H7 (cell line): ENCODE results near the gene SP140. TPM values are rescaled to one million over a fixed set of nuclear protein-coding genes. Genes with fewer than 3 reads are reported as not detected.
A peak's percentile ranks its signal among the peaks of the same experiment; 100 is the strongest.

Experiments used
- DNase-seq: peaks from one replicate; pipeline ENCODE4 v3.0.0; 2012
- H3K27me3 ChIP-seq: 2 replicates; pipeline ENCODE4 v1.6.0; 2011; ENCODE audit warnings: mild to moderate bottlenecking, low read length; ENCODE audit not compliant: control insufficient read depth, insufficient read depth
- H3K36me3 ChIP-seq: replicated peaks from 2 replicates; pipeline ENCODE4 v1.5.1; 2011; ENCODE audit warnings: low read length; ENCODE audit not compliant: control insufficient read depth, insufficient read depth
- H3K4me3 ChIP-seq: 2 replicates; pipeline ENCODE4 v1.5.1; 2011; ENCODE audit warnings: low read depth, mild to moderate bottlenecking, control low read depth, low read length, moderate library complexity; ENCODE audit not compliant: insufficient read depth
- total RNA-seq: library from RNA; depleted of rRNA; stranded (reverse); fragments of >200 nt; shearing (Covaris generic); gene quantifications from 2 replicates; pipeline ENCODE4 v1.2.3, GENCODE V29; 2014; rRNA removed

The SP140 gene
- total RNA-seq, result 0.55 TPM in 1 of 2 replicates, not detected in the other

DNA sequence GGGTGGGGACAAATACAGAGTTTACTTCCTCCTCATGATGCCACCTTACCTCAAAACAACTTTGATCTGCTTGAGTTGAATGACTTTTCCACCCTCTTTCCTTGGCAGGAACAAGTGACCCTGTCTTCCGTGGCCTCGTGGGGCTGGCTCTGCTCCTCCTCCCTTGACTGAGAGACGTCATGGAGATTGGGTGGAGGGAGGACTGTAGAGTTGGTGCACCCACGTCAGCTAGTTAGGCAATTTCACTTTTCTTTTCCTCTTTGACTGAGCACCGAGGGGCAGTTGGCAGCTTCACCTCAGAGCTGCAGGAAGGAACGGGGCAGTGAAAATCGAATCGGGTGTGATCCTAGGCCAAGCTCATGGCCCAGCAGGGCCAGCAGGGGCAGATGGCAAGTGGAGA, at the start of gene SP140:
Gene SP140 (plus strand): TSS at position 251 of the 400 bp plus-strand sequence. CDS start 109 bp downstream, at position 360.
- Histone ChIP-seq H3K36me3 (no peaks in the 10 kb centered on the region), H3K4me3 (no peak within 1 kb of the TSS), H3K27me3 (no peaks in the 10 kb centered on the region)
- DNase-seq, result no peak

DNA sequence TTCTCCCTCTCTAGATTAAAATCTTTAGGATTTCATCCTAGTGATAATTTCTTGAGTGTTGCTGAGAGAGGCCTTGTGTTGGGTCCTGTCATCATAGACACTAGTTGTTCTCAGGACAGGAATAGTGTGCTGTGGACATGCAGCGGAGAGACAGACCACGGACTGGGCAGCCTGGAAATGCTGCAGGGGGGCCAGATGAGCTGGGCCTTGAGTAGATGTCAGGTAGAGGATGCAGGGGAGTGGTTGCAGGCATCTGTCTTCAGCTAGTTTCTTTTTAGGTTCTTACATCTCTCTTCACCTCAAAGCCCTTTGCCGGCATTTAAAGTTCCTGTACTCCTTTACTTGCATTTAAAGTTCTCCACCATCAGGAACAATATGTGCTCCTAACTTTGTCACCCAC, 48.5 kb upstream of the SP140 start:
- Histone ChIP-seq H3K27me3 (no peaks in the 10 kb centered on the region), H3K36me3 (no peaks in the 10 kb centered on the region), H3K4me3 (no peak overlapping the region)
- no peak for DNase-seq

DNA sequence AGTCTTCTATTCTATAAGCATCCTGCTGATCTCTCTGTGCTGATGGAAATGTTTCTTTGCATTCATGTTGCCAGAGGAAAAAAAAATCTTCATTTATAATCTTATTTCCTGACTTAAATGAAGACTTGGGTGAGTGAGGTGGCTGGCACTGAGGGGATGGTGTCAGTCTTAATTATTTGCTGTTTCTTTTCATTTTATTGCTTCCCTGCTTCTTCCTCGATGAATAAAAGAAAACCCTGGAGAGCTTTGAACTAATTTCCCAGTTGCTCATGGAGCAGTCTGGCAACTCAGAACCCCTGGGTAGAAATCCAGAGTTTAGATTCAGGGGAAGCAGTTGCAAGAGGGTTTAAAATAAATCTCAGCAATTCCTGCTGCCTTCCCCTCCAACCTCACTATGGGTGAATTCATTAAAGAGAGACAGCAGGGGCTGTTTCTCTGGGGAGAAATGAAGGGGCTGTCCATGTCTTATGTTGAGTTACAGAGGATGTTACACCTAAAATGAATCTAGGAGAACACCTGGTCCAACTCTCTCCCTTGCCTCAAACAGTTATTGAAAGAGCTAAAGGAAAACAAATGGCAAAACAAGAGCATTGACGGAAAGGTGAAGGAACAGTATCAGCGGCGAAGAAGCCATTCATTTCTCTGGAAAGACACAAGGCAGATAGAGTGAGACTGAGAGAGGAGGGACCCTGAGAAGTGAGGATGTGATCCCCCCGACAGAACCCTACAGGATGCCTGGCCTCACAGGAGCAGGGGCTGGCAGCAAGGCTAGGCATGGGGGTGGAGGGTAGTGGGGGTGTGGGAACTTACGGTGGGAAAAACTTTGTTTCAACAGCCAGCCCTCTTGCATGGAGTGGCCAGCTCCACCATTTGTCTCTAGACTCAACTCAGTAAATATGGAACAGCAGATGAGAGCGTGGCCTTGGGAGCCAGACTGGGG, 46.7 kb upstream of the SP140 start:
- no peaks in the 10 kb centered on the region for H3K36me3 ChIP-seq
- no peaks in the 10 kb centered on the region for H3K27me3 ChIP-seq
- DNase-seq, result no peak
- no peak overlapping the region for H3K4me3 ChIP-seq

DNA sequence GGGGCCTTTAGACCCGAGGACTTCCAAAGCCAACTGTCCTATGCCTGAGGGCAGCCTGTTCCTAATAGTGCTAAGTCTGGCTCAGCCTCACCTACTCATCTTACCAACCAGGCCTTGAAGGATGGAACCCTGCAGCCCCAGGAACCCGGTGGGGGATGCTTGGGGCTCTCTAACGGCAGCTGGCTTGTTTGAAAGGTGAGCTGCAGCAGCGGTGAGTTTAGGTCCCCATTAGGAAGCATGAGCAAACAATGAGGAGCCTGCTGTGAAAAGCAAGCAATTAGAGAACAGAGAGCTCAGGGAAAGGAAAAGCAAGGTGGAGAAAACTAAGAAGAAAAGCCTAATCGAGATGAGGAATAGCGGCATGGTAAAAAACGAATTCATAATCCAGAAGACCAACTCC, 45.6 kb upstream of the SP140 start:
- no peaks in the 10 kb centered on the region for H3K27me3 ChIP-seq
- no peaks in the 10 kb centered on the region for H3K36me3 ChIP-seq
- H3K4me3 ChIP-seq, result no peak overlapping the region
- peak; percentile 44 for DNase-seq

DNA sequence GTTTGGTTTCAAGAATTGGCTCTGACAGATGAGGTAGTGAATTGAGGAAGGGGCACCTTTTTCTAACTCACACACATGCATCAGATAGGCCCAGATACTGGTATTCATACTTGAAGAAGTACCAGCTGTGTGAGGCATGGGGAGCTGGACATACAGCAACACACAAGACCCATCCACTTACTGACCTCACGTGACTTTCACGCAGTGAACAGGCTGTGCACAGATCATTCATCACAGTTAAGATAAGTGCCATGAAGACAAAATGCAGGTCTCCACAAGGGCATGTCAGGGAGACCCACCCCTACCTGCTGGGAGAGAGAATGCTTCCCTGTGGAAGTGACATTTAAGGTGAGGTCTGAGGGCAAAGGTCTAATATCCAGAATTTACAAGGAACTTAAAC, 44.3 kb upstream of the SP140 start:
- Histone ChIP-seq H3K4me3 (no peak overlapping the region), H3K36me3 (no peaks in the 10 kb centered on the region), H3K27me3 (no peaks in the 10 kb centered on the region)
- DNase-seq, result no peak

DNA sequence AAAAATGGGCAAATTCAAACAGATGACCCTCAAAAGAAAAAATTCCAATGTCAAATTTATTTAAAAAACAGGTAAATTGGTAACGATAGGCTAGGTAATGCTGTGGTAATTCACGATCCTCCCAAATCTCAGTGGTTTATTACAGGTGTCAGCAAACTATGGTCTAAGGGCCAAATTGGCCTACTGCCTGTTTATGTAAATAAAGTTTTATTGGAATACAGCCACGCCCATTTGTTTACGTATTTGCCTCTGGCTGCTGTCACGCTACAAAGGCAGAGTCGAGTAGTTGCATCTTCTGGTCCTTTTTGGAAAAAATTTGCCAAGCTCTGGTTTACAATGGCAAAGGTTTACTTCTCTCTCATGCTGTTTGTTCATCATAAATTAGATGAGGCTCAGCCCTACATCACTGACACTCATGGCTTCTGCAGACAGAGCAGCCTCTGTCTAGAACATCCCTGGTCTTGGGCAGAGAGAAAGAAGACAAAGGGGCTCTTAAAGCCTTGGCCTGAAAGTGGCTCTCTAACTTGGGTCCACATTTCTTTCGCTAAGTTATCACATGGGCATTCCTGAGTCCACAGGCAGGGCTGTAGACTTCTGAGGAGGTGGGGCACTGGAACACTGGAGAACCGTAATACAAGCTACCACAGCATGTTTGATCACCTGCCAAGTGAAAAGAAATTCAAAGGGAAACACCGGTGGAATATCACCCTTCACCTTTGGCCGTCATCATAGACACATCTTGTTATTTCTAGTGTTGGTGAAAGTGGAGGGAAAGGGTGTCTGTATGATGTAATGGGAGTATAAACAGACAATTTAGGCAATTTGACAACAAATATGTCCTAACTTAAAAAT, 40.6 kb upstream of the SP140 start:
- H3K27me3 ChIP-seq, result no peaks in the 10 kb centered on the region
- no peak overlapping the region for H3K4me3 ChIP-seq
- DNase-seq, result no peak

DNA sequence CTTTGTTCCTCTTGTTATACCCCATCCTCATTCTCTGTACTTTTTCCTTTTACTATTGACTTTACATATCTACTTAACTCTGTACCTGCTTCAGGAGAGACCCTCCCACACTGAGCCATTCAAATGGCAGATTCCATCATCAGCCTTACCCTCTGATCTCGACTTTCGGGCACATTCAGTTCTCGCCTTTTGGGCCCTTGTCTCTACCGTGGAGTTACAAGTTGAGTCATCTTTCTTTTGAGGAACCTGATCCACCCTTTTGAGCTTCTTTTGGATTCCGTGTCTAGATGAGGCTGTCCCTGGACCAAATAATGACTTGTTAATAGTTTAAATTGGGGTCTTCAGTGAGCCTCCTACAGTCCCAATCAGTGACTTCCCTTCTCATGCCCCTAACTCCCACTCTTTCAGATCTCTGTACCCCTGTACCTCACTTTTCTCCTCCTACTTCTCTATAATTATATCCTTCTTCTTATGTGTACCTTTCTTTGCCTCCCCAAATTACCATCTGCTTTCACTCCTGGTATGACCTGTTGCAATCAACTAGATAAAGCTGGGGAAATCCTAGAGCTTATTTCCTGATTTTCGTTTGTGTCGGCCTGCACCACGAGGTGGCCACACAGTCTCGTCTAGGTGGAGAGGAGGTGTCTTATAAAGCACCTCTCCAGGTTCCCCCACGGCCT, 23.0 kb upstream of the SP140 start:
- no peaks in the 10 kb centered on the region for H3K27me3 ChIP-seq
- no peak overlapping the region for H3K4me3 ChIP-seq
- no peak for DNase-seq
- no peaks in the 10 kb centered on the region for H3K36me3 ChIP-seq

More for the DNA sequence above, 40.6 kb upstream of the SP140 start:
- no peaks in the 10 kb centered on the region for H3K36me3 ChIP-seq

DNA sequence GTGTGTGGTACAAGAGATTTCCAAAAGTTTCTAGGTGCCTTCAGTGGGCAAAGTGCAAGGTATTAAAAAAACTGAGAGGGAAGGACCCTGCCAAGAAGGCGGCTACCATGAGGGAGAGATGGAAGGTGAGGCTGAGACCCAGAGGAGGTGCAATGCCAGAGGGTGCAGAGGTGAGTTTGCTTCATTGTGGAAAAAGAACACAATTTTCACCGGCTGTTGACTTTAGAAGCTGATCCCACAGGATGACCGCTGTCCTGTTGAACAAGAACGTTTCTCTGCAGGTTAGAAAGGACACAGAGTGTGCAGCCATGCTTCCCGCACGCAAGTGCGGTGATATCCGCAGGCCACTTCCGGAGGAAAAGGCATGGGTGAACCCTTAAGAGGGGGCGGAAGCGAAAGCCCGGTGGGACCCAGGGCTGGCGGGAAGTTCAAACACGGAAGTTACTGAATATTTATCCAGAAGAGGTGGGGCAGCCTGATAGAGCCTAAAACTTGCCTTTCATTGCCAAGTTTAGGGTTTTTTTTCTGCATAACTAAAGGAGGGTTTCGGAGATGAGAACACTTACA, 22.3 kb upstream of the SP140 start:
- no peaks in the 10 kb centered on the region for H3K27me3 ChIP-seq
- DNase-seq, result no peak
- H3K36me3 ChIP-seq, result no peaks in the 10 kb centered on the region
- no peak overlapping the region for H3K4me3 ChIP-seq

DNA sequence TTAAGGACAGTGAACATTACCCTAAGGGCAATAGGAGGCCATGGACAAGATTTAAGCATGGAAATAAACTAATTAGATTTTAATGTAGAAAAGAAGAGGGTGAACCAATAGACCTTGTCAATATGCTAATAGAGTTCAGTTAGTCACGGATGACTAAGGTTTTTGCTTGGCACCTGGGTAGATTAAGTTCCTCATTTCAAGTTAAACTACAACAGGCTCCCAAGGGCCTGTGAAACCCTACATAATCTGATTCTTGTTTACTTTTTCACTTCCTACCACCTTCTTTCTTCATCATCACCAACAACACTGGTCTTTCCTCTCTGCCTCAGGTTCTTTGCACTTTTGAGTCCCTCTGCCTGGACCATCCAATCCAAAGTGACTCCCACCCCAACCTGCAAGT, 20.5 kb upstream of the SP140 start:
- no peaks in the 10 kb centered on the region for H3K36me3 ChIP-seq
- no peak for DNase-seq
- H3K4me3 ChIP-seq, result no peak overlapping the region
- no peaks in the 10 kb centered on the region for H3K27me3 ChIP-seq

DNA sequence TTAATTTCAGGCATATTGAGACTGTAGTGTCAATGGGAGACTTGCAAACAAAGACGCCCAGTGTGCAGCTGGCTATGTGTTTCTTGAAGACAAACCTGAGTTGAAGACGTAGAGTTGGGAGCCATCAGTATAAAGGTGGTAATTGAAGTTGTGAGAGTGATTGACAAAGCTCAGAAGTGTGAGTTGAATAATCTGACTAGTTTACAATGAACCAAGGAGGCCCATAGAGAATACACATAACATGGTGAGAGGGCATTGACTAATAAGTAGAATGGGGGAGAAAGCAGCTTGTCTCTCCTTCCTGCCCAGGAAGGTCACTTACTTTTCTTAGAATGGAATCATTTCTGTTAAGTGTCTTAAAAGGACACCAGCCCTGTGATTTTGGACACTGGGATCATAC, 19.8 kb upstream of the SP140 start:
- no peak for DNase-seq
- Histone ChIP-seq H3K4me3 (no peak overlapping the region), H3K27me3 (no peaks in the 10 kb centered on the region), H3K36me3 (no peaks in the 10 kb centered on the region)

DNA sequence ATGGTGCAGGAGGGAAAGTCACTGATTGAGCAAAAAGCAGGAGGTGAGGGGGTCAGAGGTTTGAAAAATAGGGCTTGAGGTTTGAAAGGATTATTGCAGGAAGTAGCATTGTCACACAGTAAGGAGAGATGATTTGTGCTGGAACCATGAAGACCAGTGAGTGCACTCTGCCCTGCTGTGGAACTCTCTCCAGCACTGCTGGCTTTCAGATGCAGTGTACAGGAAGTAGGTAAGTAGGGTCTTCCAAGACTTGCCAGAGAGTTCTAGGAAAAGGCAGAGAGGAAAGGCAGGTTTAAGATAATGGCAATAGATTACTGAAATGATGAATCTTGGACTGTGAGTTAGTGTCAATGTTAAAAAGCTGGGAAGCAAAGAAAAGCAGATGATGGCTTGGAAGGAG, 17.0 kb upstream of the SP140 start:
- no peaks in the 10 kb centered on the region; the same call in 1 of the 2 replicates for H3K36me3 ChIP-seq
- H3K27me3 ChIP-seq, result no peaks in the 10 kb centered on the region
- no peak for DNase-seq
- no peak overlapping the region for H3K4me3 ChIP-seq

DNA sequence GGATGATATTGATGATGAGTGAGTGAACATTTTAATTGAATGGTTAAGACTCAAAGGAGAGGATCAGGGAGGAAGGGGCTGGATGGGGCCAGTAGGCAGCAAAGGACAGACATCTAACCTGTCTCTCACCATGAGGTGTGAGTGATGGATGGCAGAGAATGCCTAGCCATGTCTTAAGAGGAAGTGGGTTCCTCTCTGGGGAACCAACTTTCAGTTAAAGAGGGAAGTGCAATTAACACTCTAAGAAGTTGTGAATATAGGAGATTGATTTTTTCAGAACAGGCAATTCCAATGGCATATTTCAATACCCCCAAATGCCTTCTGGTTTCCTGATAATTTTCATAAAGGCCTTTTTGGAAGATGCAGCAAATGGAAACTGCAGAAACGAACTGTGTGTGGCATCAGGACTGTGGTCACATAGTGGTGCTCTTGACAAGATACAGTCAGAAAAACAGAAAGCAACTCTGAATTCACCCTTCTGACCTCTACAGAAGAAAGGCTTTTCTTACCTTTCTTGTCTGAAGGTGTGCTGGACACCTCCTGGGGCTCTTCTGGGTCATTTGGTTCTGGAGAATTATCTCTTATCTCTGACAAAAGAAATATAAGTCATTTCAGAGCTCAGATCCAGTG, 16.0 kb upstream of the SP140 start:
- Histone ChIP-seq H3K4me3 (no peak overlapping the region), H3K27me3 (no peaks in the 10 kb centered on the region), H3K36me3 (no peaks in the 10 kb centered on the region; the same call in 1 of the 2 replicates)
- DNase-seq, result no peak

DNA sequence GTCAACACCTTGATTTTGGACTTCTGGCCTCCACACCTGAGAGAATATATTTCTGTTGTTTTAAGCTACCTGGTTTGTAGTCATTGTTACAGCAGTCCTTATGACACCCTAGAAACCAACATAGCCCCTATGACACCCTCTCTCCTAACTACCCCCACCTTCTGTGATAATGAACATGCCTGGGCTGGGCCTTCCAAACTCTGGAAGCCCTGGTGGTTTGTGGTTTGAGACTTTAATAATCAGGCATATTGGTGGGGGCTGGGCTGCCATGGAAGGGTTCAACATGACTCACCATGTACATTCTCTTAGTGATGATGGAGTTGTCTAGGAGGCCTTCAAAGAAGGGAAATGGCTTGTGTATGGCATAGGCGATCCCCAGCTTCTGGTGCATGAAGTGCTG, 9.0 kb upstream of the SP140 start:
- DNase-seq, result no peak
- H3K36me3 ChIP-seq, result no peaks in the 10 kb centered on the region; the same call in 1 of the 2 replicates
- H3K4me3 ChIP-seq, result no peak overlapping the region
- no peaks in the 10 kb centered on the region for H3K27me3 ChIP-seq

DNA sequence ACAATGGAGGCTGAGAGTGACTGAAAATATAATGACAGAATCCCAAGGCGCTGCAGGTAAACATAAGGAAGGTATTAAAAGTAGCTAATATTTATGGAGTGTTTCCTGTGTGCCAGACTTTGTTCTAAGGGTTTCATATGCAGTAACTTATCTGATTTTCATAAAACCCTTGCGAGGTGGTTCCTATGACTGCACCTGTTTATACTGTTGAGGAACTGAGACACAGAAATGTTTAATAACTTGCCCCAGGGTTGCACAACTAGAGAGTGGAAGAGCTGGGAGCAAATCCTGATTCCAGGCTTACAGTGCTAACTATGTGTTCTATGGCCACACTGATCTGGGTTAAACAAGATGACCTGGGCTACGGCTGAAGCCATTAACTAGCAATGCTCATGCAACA, 8.1 kb upstream of the SP140 start:
- Histone ChIP-seq H3K36me3 (no peaks in the 10 kb centered on the region; the same call in 1 of the 2 replicates), H3K4me3 (no peak overlapping the region), H3K27me3 (no peaks in the 10 kb centered on the region)
- DNase-seq, result no peak
